Stimulated activated CD4-positive, alpha-beta T cell treated with anti-CD3 and anti-CD28 coated beads, Interleukin-1b, Interleukin-23, amount 100 ng/mL, for 4 hours (primary cell): Measurements from ENCODE around the gene ANO9.
"Not testable (repeated sequence)": the region's sequence is repeated elsewhere in the genome, so short reads cannot be mapped to it uniquely, and the experiment has no call there.

Experiments used
- DNase-seq, 2 donors: peaks; one replicate each; pipeline ENCODE4 v3.0.0-alpha.2; 2020; ENCODE audit warnings: low read depth in 2 of 2

ANO9 gene

GRCh38 chr11:471468-472145 is 29.8 kb upstream of the ANO9 start:
- no peak for DNase-seq

GRCh38 chr11:469684-470560 is 28.1 kb upstream of the ANO9 start:
- no peak for DNase-seq

- DNase-seq, result not testable (repeated sequence)
These were observed 27.3 kb upstream of the ANO9 start for GRCh38 chr11:469026-469683.

GRCh38 chr11:468493-468892 is 26.7 kb upstream of the ANO9 start:
- no peak for DNase-seq

GRCh38 chr11:468036-468435 is 26.2 kb upstream of the ANO9 start:
- DNase-seq, result no peak

- DNase-seq, result no peak
These were observed 24.2 kb upstream of the ANO9 start for GRCh38 chr11:465896-466530.

- no peak for DNase-seq
These were observed 22.5 kb upstream of the ANO9 start for GRCh38 chr11:464316-464715.

GRCh38 chr11:462107-462890 is 20.5 kb upstream of the ANO9 start:
- no peak for DNase-seq

GRCh38 chr11:461626-462025 is 19.8 kb upstream of the ANO9 start:
- no peak for DNase-seq

- no peak for DNase-seq
These were observed 18.8 kb upstream of the ANO9 start for GRCh38 chr11:460331-461199.

- no peak for DNase-seq
These were observed 17.9 kb upstream of the ANO9 start for GRCh38 chr11:459511-460220.

- DNase-seq, result no peak
These were observed 15.4 kb upstream of the ANO9 start for GRCh38 chr11:457111-457760.

GRCh38 chr11:456533-456932 is 14.7 kb upstream of the ANO9 start:
- no peak for DNase-seq

- DNase-seq, result no peak
These were observed 13.8 kb upstream of the ANO9 start for GRCh38 chr11:455566-456147.

GRCh38 chr11:454801-455565 is 13.2 kb upstream of the ANO9 start:
- DNase-seq, result no peak

- no peak for DNase-seq
These were observed 12.2 kb upstream of the ANO9 start for GRCh38 chr11:454043-454442.

- no peak for DNase-seq
These were observed 11.8 kb upstream of the ANO9 start for GRCh38 chr11:453564-453963.

GRCh38 chr11:452916-453527 is 11.2 kb upstream of the ANO9 start:
- DNase-seq, result no peak
